Fibroblast of the aortic adventitia (primary cell): ENCODE results near the gene KDM1B. TPM values are rescaled to one million over a fixed set of nuclear protein-coding genes. Genes with fewer than 3 reads are reported as not detected.
A peak's percentile ranks its signal among the peaks of the same experiment; 100 is the strongest.

Experiments used
- DNase-seq: peaks from one replicate; pipeline ENCODE4 v3.0.0-alpha.2; 2010; ENCODE audit warnings: low read depth
- H3K4me3 ChIP-seq: 2 replicates; pipeline ENCODE4 v1.5.1; 2011; ENCODE audit warnings: low read depth, mild to moderate bottlenecking, control low read depth, low read length, moderate library complexity
- total RNA-seq: library from RNA; depleted of rRNA; stranded (reverse); fragments of >200 nt; gene quantifications from 2 replicates; pipeline ENCODE4 v1.2.3, GENCODE V29; 2012; ENCODE audit warnings: low replicate concordance
- TF ChIP-seq, protein P1 (sequence below): IDR thresholded peaks from 2 replicates; pipeline ENCODE4 v1.5.1; 2011; ENCODE audit warnings: mild to moderate bottlenecking, low read length, control low read depth, inconsistent platforms; ENCODE audit not compliant: insufficient read depth

The KDM1B gene
- total RNA-seq, 1 donor = 25.4 TPM

GRCh38 chr6:18260448-18261106 is 105.4 kb downstream of the KDM1B start:
- TF ChIP-seq, protein P1, sequence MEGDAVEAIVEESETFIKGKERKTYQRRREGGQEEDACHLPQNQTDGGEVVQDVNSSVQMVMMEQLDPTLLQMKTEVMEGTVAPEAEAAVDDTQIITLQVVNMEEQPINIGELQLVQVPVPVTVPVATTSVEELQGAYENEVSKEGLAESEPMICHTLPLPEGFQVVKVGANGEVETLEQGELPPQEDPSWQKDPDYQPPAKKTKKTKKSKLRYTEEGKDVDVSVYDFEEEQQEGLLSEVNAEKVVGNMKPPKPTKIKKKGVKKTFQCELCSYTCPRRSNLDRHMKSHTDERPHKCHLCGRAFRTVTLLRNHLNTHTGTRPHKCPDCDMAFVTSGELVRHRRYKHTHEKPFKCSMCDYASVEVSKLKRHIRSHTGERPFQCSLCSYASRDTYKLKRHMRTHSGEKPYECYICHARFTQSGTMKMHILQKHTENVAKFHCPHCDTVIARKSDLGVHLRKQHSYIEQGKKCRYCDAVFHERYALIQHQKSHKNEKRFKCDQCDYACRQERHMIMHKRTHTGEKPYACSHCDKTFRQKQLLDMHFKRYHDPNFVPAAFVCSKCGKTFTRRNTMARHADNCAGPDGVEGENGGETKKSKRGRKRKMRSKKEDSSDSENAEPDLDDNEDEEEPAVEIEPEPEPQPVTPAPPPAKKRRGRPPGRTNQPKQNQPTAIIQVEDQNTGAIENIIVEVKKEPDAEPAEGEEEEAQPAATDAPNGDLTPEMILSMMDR = peak; percentile 28
- peak; percentile 33 for DNase-seq
- H3K4me3 ChIP-seq = no peak overlapping the region

DNA sequence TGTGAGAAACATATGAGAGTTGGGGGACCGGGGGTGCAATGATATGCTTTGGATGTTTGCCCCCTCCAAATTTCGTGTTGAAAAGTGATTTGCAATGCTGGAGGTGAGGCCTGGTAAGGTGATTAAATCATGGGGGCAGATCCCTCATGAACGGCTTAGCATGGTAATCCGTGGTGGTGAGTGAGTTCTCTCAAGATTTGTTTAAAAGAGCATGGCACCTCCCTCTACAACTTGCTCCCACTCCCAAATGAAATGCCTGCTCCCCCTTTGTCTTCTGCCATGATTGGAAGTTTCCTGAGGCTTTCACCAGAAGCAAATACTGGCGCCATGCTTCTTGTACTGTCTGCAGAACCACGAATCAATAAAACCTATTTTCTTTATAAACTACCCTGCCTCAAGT is 106.7 kb downstream of the KDM1B start:
- peak overlapping the region; percentile 17 for H3K4me3 ChIP-seq
- TF ChIP-seq, protein P1 = no peak
- DNase-seq = no peak

- TF ChIP-seq, protein P1 = no peak
Measured at GRCh38 chr6:18262702-18263417, 107.6 kb downstream of the KDM1B start.

DNA sequence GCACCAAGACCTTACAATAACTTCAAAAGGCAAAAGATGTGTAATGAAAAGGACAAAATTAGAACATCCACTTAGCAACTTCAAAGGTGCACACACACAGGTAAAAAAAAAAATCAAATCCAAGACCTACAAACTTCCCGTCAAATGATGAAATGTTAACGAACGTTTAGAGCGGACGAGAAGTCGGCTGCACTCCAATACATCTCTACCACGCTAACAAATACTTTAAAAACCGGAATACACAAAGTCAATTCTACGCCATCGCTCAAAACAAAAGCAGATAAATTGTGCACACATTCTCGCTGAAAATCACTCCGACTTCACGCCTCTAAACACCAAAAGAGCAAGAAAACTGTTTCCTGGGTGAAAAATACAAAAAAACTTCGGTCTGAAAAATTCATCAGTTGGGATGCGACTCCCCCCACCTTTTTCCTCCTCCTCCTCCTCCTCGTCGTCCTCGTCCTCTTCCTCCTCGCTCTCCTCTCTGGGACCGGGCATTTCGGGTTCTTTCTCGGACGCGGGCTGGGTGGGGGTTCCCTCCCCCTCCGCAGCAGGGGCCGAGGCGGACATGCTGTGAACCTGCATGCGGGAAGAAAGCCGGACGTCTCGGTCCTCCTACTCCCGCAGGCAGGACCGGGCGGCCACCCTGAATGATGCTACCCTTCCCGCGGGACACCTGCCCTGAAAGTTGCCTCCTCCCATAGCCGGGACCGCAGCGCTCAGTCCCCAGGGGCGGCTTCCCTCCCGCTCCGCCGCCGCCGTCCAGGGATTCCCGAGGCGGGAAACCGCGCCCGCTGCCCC is 108.4 kb downstream of the KDM1B start:
- TF ChIP-seq, protein P1 = no peak
- DNase-seq = no peak
- peak overlapping the region; percentile 89 for H3K4me3 ChIP-seq

More at GRCh38 chr6:18262702-18263417, 107.6 kb downstream of the KDM1B start:
- peak; percentile 34 for DNase-seq
- H3K4me3 ChIP-seq = peak overlapping the region; percentile 89

- H3K4me3 ChIP-seq = peak within 1 kb of the TSS; percentile 89
- TF ChIP-seq, protein P1 = peak; percentile 59
- peak; percentile 77 for DNase-seq
Measured at GRCh38 chr6:18264219-18264922, 109.1 kb downstream of the KDM1B start, which contains the start of gene DEK. DEK (minus strand) TSS chr6:18264530; CDS start chr6:18263987, 543 bp downstream.

DNA sequence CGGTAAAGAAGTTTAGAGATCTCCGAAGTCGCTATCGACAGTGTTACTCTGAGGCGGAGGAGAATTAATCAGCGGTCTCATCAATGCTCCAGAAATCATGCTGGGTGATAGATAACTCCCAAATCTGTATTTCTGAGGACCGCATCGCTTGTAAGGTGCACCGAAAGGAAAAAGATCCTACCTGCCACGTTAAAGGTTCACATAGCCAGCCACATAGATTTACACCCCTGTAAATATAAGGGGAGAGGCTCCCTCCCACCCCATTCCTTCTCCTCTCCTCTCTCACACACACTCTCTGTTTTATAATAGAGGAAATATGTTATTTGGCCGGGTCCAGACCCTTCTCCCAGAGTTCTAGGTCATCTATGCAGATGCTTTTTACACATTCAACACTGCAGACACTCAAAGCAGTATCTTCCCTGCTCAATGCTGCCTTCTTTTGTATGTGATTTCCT is 109.7 kb downstream of the KDM1B start:
- TF ChIP-seq, protein P1 = no peak
- DNase-seq = no peak
- peak overlapping the region; percentile 66 for H3K4me3 ChIP-seq
